OCI-LY3 (cell line): ENCODE results near the gene EML3.

Source experiments
- H2AFZ ChIP-seq: fragments of 200-600, 300-600 bp; shearing (Covaris generic); 2 replicates; pipeline ENCODE4 v1.6.0; 2014; ENCODE audit warnings: antibody characterized with exemption, low read depth, low read length
- H3K27ac ChIP-seq: fragments of 200-600, 300-600 bp; sonication (generic); 2 replicates; pipeline ENCODE4 v1.5.1; 2014; ENCODE audit warnings: mild to moderate bottlenecking, low read length, moderate library complexity, mixed read lengths
- H3K27me3 ChIP-seq: fragments of 200-600, 300-600 bp; sonication (generic); 2 replicates; pipeline ENCODE4 v1.6.1; 2014; ENCODE audit warnings: low read depth, low read length, mixed read lengths
- H3K36me3 ChIP-seq: fragments of 200-600, 300-600 bp; sonication (generic); replicated peaks from 2 replicates; pipeline ENCODE3; 2014; ENCODE audit warnings: low read depth, low read length, mixed read lengths
- H3K4me1 ChIP-seq: fragments of 300-600, 200-600 bp; sonication (generic); 2 replicates; pipeline ENCODE4 v1.6.1; 2014; ENCODE audit warnings: low read length, mixed read lengths
- H3K4me2 ChIP-seq: fragments of 200-600, 300-600 bp; sonication (generic); 2 replicates; pipeline ENCODE4 v1.6.1; 2014; ENCODE audit warnings: low read length, mixed read lengths
- H3K4me3 ChIP-seq: fragments of 300-600, 200-600 bp; sonication (generic); 2 replicates; pipeline ENCODE4 v1.5.1; 2014; ENCODE audit warnings: antibody characterized with exemption, mild to moderate bottlenecking, low read length, moderate library complexity
- H3K79me2 ChIP-seq: fragments of 300-600, 200-600 bp; shearing (Covaris generic); 2 replicates; pipeline ENCODE4 v1.6.1; 2014; ENCODE audit warnings: mild to moderate bottlenecking, low read length, mixed read lengths
- H3K9ac ChIP-seq: fragments of 300-600, 200-600 bp; shearing (Covaris generic); 2 replicates; pipeline ENCODE4 v1.6.0; 2014; ENCODE audit warnings: mild to moderate bottlenecking, low read length, moderate library complexity
- H3K9me3 ChIP-seq: fragments of 200-600, 300-600 bp; shearing (Covaris generic); 2 replicates; pipeline ENCODE4 v1.6.1; 2014; ENCODE audit warnings: low read length, mixed read lengths; ENCODE audit not compliant: insufficient read depth
- H4K20me1 ChIP-seq: fragments of 200-600, 300-600 bp; sonication (generic); 2 replicates; pipeline ENCODE4 v1.6.1; 2016; ENCODE audit warnings: low read length, mixed read lengths; ENCODE audit not compliant: insufficient read depth
- CTCF ChIP-seq: fragments of 200-600, 300-600 bp; sonication (generic); IDR thresholded peaks from 2 replicates; pipeline ENCODE4 v1.5.1; 2014; ENCODE audit warnings: antibody characterized with exemption, low read length, low read depth
- EZH2phosphoT487 ChIP-seq: fragments of 200-600 bp; shearing (Covaris generic); IDR thresholded peaks from 2 replicates; pipeline ENCODE4 v1.6.1; 2018; ENCODE audit warnings: antibody characterized with exemption, mixed run types, low read depth

The EML3 gene

GRCh38 chr11:62552485-62553079 lies 60.0 kb downstream of the EML3 start:
- no peaks in the 10 kb centered on the region for H4K20me1 ChIP-seq
- H3K79me2 ChIP-seq, result peaks cover 17% of the 10 kb centered on the region
- TF ChIP-seq EZH2phosphoT487 (no peak), CTCF (no peak)
- H3K27me3 ChIP-seq, result peaks cover 8% of the 10 kb centered on the region; the same call in 1 of the 2 replicates
- peak overlapping the region; percentile 32; the same call in 1 of the 2 replicates for H3K9ac ChIP-seq
- H2AFZ ChIP-seq, result no peak overlapping the region
- H3K9me3 ChIP-seq, result peaks cover 2% of the 10 kb centered on the region; the same call in 1 of the 2 replicates
- H3K4me3 ChIP-seq, result peak overlapping the region; percentile 2
- H3K4me1 ChIP-seq, result peaks cover 77% of the 10 kb centered on the region
- H3K4me2 ChIP-seq, result peak overlapping the region; percentile 86
- peak overlapping the region; percentile 96 for H3K27ac ChIP-seq
- H3K36me3 ChIP-seq, result peaks cover 24% of the 10 kb centered on the region
